ENCODE data around the gene SERTAD3. TPM values are rescaled to one million over a fixed set of nuclear protein-coding genes. Genes with fewer than 3 reads are reported as not detected.
"Not testable (repeated sequence)": the region's sequence is repeated elsewhere in the genome, so short reads cannot be mapped to it uniquely, and the experiment has no call there.

The SERTAD3 gene
- total RNA-seq, 1 donor from 2014 or later: 11.9 TPM

GRCh38 chr19:40411958-40412499, 32.1 kb downstream of the SERTAD3 start:
- ATAC-seq: no peak

GRCh38 chr19:40411125-40411842, 32.9 kb downstream of the SERTAD3 start:
- peak; percentile 41 for ATAC-seq
- no peak for DNase-seq (ENCODE audit: low spot score)

More at GRCh38 chr19:40411958-40412499, 32.1 kb downstream of the SERTAD3 start:
- no peak for DNase-seq (ENCODE audit: low spot score)

GRCh38 chr19:40410030-40410389, 34.1 kb downstream of the SERTAD3 start:
- no peak for ATAC-seq

DNA sequence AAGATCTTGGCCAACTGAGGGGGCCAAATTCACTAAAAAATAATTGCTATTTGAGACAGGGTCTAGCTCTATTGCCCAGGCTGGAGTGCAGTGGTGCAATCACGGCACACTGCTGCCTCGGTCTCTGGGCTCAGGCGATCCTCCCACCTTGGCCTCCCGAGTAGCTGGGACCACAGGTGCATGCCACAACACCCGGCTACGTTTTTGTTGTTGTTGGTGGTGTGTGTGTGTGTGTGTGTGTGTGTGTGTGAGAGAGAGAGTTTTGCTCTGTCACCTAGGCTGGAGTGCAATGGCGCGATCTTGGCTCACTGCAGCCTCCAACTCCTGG, 35.6 kb downstream of the SERTAD3 start:
- not testable (repeated sequence) for DNase-seq (ENCODE audit: low spot score); ATAC-seq

More at GRCh38 chr19:40410030-40410389, 34.1 kb downstream of the SERTAD3 start:
- no peak for DNase-seq (ENCODE audit: low spot score)

DNA sequence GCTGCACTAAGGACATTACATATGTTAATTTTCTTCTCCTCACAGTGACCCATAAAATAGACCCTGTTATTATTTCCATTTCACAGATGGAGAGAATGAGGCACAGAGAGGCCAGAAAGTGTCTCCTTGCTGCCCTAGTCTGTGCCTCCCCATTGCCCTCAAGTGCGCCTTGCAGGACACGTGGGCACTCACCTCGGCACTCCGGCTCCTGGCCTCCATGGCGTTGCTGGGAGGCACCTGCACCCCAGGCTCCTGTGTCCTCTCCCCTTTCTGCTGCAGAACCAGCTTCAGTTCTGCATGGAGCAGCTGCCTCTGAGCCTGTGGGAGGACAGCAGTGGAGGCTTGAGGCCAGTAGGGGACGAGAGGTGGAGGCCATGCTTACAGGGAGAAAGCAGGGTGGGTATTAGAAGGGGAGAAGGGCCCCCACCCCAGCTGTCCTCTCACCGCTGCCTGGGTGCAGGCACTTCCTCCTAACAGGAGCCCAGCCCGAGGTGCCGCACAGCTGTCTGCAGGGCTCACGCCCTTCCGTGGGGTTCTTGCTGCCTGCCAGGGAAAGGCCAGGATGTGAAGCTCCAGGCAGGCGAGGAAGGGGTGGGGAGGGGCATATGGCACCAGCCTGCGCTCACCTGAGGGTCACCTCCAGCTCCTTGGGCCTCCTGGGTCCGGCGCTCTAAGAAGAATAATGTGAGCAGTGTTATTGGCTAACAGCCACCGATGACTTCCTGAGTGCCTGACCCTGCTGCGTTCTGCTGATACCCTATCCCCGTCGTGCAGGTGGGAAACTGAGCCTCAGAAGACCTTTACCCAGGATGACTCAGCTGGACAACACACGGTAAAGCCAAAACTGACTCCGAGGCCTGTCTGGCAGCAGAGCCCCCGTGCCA, 36.2 kb downstream of the SERTAD3 start:
- DNase-seq (ENCODE audit: low spot score) (no peak), ATAC-seq (no peak)

- ATAC-seq (peak; percentile 91), DNase-seq (ENCODE audit: low spot score) (peak; percentile 89)
Measured at GRCh38 chr19:40403262-40403984, 40.7 kb downstream of the SERTAD3 start.

- no peak for DNase-seq (ENCODE audit: low spot score)
- ATAC-seq: no peak
Measured at GRCh38 chr19:40400559-40400958, 43.6 kb downstream of the SERTAD3 start.

GRCh38 chr19:40398417-40399131, 45.6 kb downstream of the SERTAD3 start:
- DNase-seq (ENCODE audit: low spot score) (no peak), ATAC-seq (peak; percentile 10)

- DNase-seq (ENCODE audit: low spot score): no peak
- ATAC-seq: no peak
Measured at GRCh38 chr19:40397568-40397906, 46.6 kb downstream of the SERTAD3 start.

DNA sequence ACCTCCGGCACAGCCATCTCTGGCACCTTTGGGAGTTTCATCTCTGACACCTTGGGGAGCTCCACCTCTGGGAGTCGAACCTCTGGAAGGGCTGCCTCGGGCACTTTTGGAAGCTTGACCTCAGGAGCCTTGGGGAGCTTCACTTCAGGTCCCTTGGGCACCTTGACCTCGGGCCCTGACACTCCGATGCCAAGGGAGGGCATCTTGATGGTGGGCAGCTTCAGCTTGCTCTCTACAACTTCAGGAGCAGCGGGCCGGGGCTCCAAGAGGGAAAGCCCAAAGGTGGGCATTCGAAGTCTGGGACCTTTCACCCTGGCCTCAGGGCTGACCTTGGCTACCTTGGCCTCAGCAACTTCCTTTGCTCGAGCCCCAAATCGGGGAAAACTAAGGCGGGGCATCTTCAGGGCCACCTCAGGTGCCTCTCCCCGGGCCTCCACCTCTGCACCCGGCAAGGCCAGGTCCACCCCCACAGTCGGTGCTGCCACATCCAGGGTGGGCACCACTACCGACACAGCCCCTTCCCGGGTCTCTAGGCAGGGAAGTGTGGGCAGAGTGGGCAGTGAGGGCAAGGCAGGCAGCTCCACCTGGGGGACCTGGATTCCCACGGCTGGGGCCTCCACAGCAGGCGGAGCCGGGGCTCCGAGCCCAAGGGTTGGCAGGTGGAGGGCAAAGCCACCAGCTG, 47.1 kb downstream of the SERTAD3 start:
- DNase-seq (ENCODE audit: low spot score) (no peak), ATAC-seq (no peak)

- ATAC-seq: no peak
- DNase-seq (ENCODE audit: low spot score): no peak
Measured at GRCh38 chr19:40395956-40396355, 48.2 kb downstream of the SERTAD3 start.

DNA sequence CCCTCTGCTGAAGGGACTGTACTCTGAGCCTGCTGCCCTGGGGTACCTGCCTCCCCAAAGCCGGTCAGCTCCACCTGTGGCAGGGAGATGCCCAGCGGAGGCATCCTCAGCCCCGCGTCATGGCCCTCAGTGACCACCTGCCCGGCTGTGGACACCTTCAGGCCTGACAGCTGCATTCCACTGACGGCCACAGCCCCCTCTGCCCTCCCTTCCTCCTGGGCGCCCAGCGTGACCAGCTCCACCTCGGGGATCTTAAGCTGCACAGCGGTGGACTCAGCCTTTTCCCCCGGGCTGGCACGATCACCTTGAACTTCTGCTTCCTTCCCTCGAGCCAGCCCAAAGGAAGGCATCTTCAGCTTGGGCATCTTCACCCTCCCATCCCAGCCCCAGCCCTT, 49.3 kb downstream of the SERTAD3 start:
- DNase-seq (ENCODE audit: low spot score): no peak
- no peak for ATAC-seq

GRCh38 chr19:40393894-40394815, 50.0 kb downstream of the SERTAD3 start:
- no peak for ATAC-seq

DNA sequence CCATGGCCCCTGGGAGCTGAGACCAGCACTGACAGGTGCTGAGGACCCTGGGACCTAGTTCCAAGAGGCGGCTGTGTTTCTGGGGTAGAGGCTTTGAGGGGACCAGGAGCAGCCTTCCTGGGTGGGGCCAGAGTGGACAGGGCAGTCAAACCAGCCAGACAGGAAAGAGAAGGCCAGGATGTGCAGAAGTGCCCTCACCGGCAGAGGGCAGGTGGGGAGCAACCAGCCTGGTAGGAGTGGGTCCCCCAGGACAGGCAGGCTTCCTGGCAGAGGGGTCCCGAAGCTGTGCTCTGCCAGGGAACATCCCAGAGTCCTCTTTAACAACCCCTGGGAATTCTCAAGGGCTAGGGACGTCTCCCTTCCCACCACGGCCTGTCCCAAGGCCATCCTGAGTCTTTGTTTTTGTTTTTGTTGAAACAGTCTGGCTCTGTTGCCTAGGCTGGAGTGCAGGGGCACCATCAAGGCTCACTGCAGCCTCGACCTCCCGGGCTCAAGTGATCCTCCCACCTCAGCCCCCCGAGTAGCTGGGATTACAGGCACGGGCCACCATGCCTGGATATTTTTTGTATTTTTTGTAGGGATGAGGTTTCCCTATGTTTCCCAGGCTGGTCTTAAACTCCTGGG, 51.1 kb downstream of the SERTAD3 start:
- DNase-seq (ENCODE audit: low spot score): no peak
- peak; percentile 59 for ATAC-seq

More at GRCh38 chr19:40393894-40394815, 50.0 kb downstream of the SERTAD3 start:
- DNase-seq (ENCODE audit: low spot score): no peak

DNA sequence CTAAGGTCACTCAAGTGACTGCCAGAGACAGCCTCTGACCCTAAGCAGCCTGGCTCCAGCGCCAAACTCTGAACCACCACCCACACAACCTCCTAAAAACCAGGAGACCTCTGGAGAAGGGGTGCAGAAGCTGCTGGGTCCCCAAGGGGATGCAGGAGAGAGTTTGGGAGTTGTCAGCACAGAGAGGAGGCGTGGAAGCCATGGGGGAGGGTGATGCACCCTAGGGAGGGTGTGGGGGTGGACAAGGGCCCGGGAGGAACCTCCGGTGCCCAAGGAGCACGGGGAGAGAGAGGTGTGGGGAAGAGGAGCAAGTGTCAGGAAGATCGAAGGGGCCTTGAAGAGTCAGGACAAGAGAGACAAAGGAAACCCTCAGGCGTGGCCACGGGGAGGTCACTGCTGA, 52.0 kb downstream of the SERTAD3 start:
- DNase-seq (ENCODE audit: low spot score) (no peak), ATAC-seq (no peak)
